ENCODE data around the gene E2F3. TPM values are rescaled to one million over a fixed set of nuclear protein-coding genes. Genes with fewer than 3 reads are reported as not detected.
A peak's percentile ranks its signal among the peaks of the same experiment; 100 is the strongest.

The E2F3 gene
- total RNA-seq, 4 donors from 2014 or later: 4.2 to 7.4 (median 6.9) TPM

DNA sequence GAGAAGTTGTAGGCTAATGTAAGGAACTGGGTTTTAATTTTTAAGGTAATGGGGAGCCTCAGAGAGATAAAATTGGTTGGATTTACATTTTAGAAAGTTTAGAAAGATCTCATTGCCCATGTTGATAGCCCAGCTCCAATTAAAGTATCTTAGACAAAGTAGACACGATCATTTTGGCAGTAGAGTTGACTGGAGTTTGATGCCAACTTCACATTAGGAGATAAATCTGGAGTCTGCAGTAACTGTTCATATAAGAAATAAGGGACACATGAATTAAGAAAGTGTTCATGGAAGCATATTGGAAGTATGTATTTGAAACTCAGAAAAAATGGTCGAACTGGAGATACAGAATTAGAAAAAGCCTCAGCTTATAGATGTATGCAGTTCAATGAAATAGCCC lies 12.6 kb upstream of the E2F3 start:
- H3K27me3 ChIP-seq: no peaks in the 10 kb centered on the region
- no peaks in the 10 kb centered on the region for H3K36me3 ChIP-seq
- no peaks in the 10 kb centered on the region for H3K9me3 ChIP-seq
- DNase-seq: no peak
- no peaks in the 10 kb centered on the region for H3K4me1 ChIP-seq
- no peak overlapping the region for H3K4me3 ChIP-seq
- H3K27ac ChIP-seq: no peak overlapping the region
- TF ChIP-seq, protein P1, sequence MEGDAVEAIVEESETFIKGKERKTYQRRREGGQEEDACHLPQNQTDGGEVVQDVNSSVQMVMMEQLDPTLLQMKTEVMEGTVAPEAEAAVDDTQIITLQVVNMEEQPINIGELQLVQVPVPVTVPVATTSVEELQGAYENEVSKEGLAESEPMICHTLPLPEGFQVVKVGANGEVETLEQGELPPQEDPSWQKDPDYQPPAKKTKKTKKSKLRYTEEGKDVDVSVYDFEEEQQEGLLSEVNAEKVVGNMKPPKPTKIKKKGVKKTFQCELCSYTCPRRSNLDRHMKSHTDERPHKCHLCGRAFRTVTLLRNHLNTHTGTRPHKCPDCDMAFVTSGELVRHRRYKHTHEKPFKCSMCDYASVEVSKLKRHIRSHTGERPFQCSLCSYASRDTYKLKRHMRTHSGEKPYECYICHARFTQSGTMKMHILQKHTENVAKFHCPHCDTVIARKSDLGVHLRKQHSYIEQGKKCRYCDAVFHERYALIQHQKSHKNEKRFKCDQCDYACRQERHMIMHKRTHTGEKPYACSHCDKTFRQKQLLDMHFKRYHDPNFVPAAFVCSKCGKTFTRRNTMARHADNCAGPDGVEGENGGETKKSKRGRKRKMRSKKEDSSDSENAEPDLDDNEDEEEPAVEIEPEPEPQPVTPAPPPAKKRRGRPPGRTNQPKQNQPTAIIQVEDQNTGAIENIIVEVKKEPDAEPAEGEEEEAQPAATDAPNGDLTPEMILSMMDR (IDR thresholded peaks at IDR 0.05): no peak
- TF ChIP-seq POLR2A (IDR thresholded peaks at IDR 0.05): no peak

- H3K4me3 ChIP-seq: no peak overlapping the region
- H3K9me3 ChIP-seq: no peaks in the 10 kb centered on the region
- DNase-seq: no peak
- no peak overlapping the region for H3K27ac ChIP-seq
- TF ChIP-seq, protein P1 (IDR thresholded peaks at IDR 0.05): no peak
- no peak for TF ChIP-seq POLR2A (IDR thresholded peaks at IDR 0.05)
- no peaks in the 10 kb centered on the region for H3K36me3 ChIP-seq
- no peaks in the 10 kb centered on the region for H3K27me3 ChIP-seq
- H3K4me1 ChIP-seq: no peaks in the 10 kb centered on the region
Observed at GRCh38 chr6:20393297-20393696, 8.4 kb upstream of the E2F3 start.

DNA sequence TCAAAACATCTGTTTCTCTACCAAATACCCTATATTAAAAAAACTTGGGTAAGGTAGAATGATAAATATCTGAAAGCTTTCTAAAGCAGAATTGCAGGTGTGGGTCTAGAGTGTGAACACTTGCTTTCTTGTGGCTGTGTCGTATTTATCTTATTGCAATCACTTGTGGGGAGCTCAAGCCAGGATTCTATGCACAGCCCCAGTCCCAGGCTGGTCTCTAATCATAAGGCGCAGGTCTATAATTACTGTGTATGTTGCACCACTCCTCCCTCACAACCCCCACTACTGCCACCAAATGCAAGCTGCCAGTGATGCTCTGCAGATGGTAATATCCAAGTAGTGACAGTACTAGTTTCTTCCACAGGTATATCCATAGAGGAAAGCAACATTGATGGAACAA lies 2.2 kb upstream of the E2F3 start:
- no peak overlapping the region for H3K4me3 ChIP-seq
- DNase-seq: no peak
- H3K4me1 ChIP-seq: peaks cover 0 to 9% (median 0%) of the 10 kb centered on the region in 4 donors
- no peaks in the 10 kb centered on the region for H3K9me3 ChIP-seq
- H3K27ac ChIP-seq: no peak overlapping the region
- TF ChIP-seq, protein P1 (IDR thresholded peaks at IDR 0.05): no peak
- TF ChIP-seq POLR2A (IDR thresholded peaks at IDR 0.05): no peak
- no peaks in the 10 kb centered on the region for H3K27me3 ChIP-seq
- H3K36me3 ChIP-seq: no peaks in the 10 kb centered on the region

- Histone ChIP-seq H3K4me1 (peaks cover 0 to 13% (median 0%) of the 10 kb centered on the region in 4 donors), H3K9me3 (no peaks in the 10 kb centered on the region), H3K4me3 (peak overlapping the region; percentile 39 to 64 (median 62)), H3K36me3 (no peaks in the 10 kb centered on the region), H3K27me3 (no peaks in the 10 kb centered on the region), H3K27ac (peak overlapping the region; percentile 62 to 95 (median 82))
- DNase-seq: peak; percentile 40 to 66 (median 59)
- TF ChIP-seq, protein P1 (IDR thresholded peaks at IDR 0.05): peak in 3 of 6 experiments; percentile 46 to 56 (median 52)
- no peak for TF ChIP-seq POLR2A (IDR thresholded peaks at IDR 0.05)
Observed at GRCh38 chr6:20400456-20401204, 1.0 kb upstream of the E2F3 start.

- Histone ChIP-seq H3K4me3 (peak overlapping the region; percentile 48 to 88 (median 68)), H3K36me3 (no peaks in the 10 kb centered on the region), H3K27ac (peak overlapping the region; percentile 73 to 95 (median 88)), H3K4me1 (peaks cover 0 to 13% (median 0%) of the 10 kb centered on the region in 4 donors), H3K9me3 (no peaks in the 10 kb centered on the region), H3K27me3 (no peaks in the 10 kb centered on the region)
- DNase-seq: peak in 1 of 3 donors; percentile 76
- TF ChIP-seq POLR2A (IDR thresholded peaks at IDR 0.05): no peak
- TF ChIP-seq, protein P1 (IDR thresholded peaks at IDR 0.05): no peak
Observed at GRCh38 chr6:20402092-20402341, 338 bp downstream of the E2F3 start.
